Cardiac muscle cell (in vitro differentiated cells and primary cell): Measurements from ENCODE around the gene MBNL2. TPM values are rescaled to one million over a fixed set of nuclear protein-coding genes. Genes with fewer than 3 reads are reported as not detected.

Source experiments
- DNase-seq, 2 donors: peaks; one replicate each; pipeline versions ENCODE4 v3.0.0 to v3.0.0-alpha.2; 2010 to 2017; ENCODE audit warnings: low read depth in 1 of 2, low spot score in 1 of 2
- H3K27ac ChIP-seq: fragments of 200-600 bp; sonication (generic); 2 replicates; pipeline ENCODE4 v1.5.1; 2016
- H3K27me3 ChIP-seq: fragments of 200-600 bp; sonication (generic); 2 replicates; pipeline ENCODE4 v1.6.0; 2016; ENCODE audit warnings: control low read depth
- H3K36me3 ChIP-seq: fragments of 200-600 bp; sonication (generic); 2 replicates; pipeline ENCODE4 v1.5.1; 2016; ENCODE audit warnings: control low read depth
- H3K4me1 ChIP-seq: fragments of 200-600 bp; sonication (generic); 2 replicates; pipeline ENCODE4 v1.8.1; 2017; ENCODE audit warnings: low read depth, mild to moderate bottlenecking, mixed run types
- H3K4me3 ChIP-seq: fragments of 200-600 bp; sonication (generic); 2 replicates; pipeline ENCODE4 v1.5.1; 2016; ENCODE audit warnings: mild to moderate bottlenecking
- H3K9me3 ChIP-seq: fragments of 200-600 bp; sonication (generic); 2 replicates; pipeline ENCODE4 v1.5.1; 2017; ENCODE audit warnings: low read depth, mild to moderate bottlenecking, control low read depth
- CTCF ChIP-seq: IDR thresholded peaks from 2 replicates; pipeline ENCODE4 v1.5.1; 2012; ENCODE audit warnings: low read depth, mild to moderate bottlenecking, low read length
- polyA plus RNA-seq: library from polyadenylated mRNA; unstranded; fragments of >200 nt; fragmentation: Nextera tagmentation; extraction: Ambion mirVana; gene quantifications from 2 replicates; pipeline ENCODE4 v1.2.1, GENCODE V29; 2016
- total RNA-seq: library from RNA; depleted of rRNA; stranded (reverse); fragments of >200 nt; gene quantifications from 2 replicates; pipeline ENCODE4 v1.2.3, GENCODE V29; 2016

Gene MBNL2
- total and polyA plus RNA-seq, 2 experiments from 2014 or later = 15.2 to 27.8 TPM

- Histone ChIP-seq H3K4me1 (peaks cover 19% of the 10 kb centered on the region), H3K36me3 (no peaks in the 10 kb centered on the region), H3K27me3 (no peaks in the 10 kb centered on the region), H3K4me3 (no peak overlapping the region), H3K9me3 (no peaks in the 10 kb centered on the region), H3K27ac (no peak overlapping the region)
- TF ChIP-seq CTCF = no peak
- peak in 1 of 2 donors; percentile 45 for DNase-seq
Observed at GRCh38 chr13:97306645-97307044, 84.5 kb downstream of the MBNL2 start.

- TF ChIP-seq CTCF = no peak
- no peak for DNase-seq
- Histone ChIP-seq H3K4me3 (no peak overlapping the region), H3K9me3 (no peaks in the 10 kb centered on the region), H3K27ac (peak overlapping the region; percentile 42), H3K36me3 (no peaks in the 10 kb centered on the region), H3K27me3 (no peaks in the 10 kb centered on the region), H3K4me1 (peaks cover 19% of the 10 kb centered on the region)
Observed at GRCh38 chr13:97307118-97307881, 85.2 kb downstream of the MBNL2 start.

- H3K4me3 ChIP-seq = no peak overlapping the region
- H3K9me3 ChIP-seq = no peaks in the 10 kb centered on the region
- peak; percentile 48 to 63 for DNase-seq
- H3K36me3 ChIP-seq = no peaks in the 10 kb centered on the region
- H3K4me1 ChIP-seq = peaks cover 19% of the 10 kb centered on the region
- peak overlapping the region; percentile 42 for H3K27ac ChIP-seq
- H3K27me3 ChIP-seq = no peaks in the 10 kb centered on the region
- no peak for TF ChIP-seq CTCF
Observed at GRCh38 chr13:97307882-97308624, 85.9 kb downstream of the MBNL2 start.

- H3K27me3 ChIP-seq = no peaks in the 10 kb centered on the region
- peaks cover 19% of the 10 kb centered on the region for H3K4me1 ChIP-seq
- H3K4me3 ChIP-seq = no peak overlapping the region
- no peak for TF ChIP-seq CTCF
- H3K36me3 ChIP-seq = no peaks in the 10 kb centered on the region
- H3K27ac ChIP-seq = no peak overlapping the region
- no peak for DNase-seq
- no peaks in the 10 kb centered on the region for H3K9me3 ChIP-seq
Observed at GRCh38 chr13:97308735-97309429, 86.7 kb downstream of the MBNL2 start.

- H3K36me3 ChIP-seq = no peaks in the 10 kb centered on the region
- no peaks in the 10 kb centered on the region for H3K9me3 ChIP-seq
- TF ChIP-seq CTCF = no peak
- H3K4me3 ChIP-seq = no peak overlapping the region
- H3K27me3 ChIP-seq = no peaks in the 10 kb centered on the region
- DNase-seq = no peak
- H3K4me1 ChIP-seq = peaks cover 19% of the 10 kb centered on the region
- H3K27ac ChIP-seq = no peak overlapping the region
Observed at GRCh38 chr13:97310809-97311436, 88.8 kb downstream of the MBNL2 start.
